Gastrocnemius medialis (tissue), 4 donors: ENCODE results near the gene CELF1.

ENCODE experiments used
- CTCF ChIP-seq, 5 experiments: fragments of 450-650 bp in 3 of 5; fragments of 200-600 bp in 2 of 5; sonication (generic) in 2 of 5; IDR thresholded peaks in 4 of 5; conservative IDR thresholded peaks in 1 of 5; 1 replicate in 4 of 5; 2 replicates in 1 of 5; pipeline ENCODE4 v1.5.1; 2016 to 2019; ENCODE audit warnings: antibody characterized with exemption in 5 of 5, mild to moderate bottlenecking in 3 of 5, moderate library complexity in 3 of 5
- POLR2A ChIP-seq, 2 donors: fragments of 450-650 bp; IDR thresholded peaks; one replicate each; pipeline ENCODE4 v1.6.1; 2017; ENCODE audit warnings: antibody characterized with exemption in 2 of 2, mild to moderate bottlenecking in 2 of 2, moderate library complexity in 2 of 2

- TF ChIP-seq CTCF (IDR thresholded peaks at IDR 0.05 in 4 of 5, conservative IDR thresholded peaks at IDR 0.05 in 1 of 5) (no peak), POLR2A (IDR thresholded peaks at IDR 0.05) (no peak)
Measured at GRCh38 chr11:47592970-47593369, 40.0 kb upstream of the CELF1 start.
